ENCODE measurements around the gene CASTOR1. TPM values are rescaled to one million over a fixed set of nuclear protein-coding genes. Genes with fewer than 3 reads are reported as not detected.
A peak's percentile ranks its signal among the peaks of the same experiment; 100 is the strongest.

Gene CASTOR1
- total RNA-seq, 2 experiments from 2014 or later, result 24.2 to 27.5 TPM

GRCh38 chr22:30262112-30262511 is 27.2 kb downstream of the CASTOR1 start:
- ATAC-seq (ENCODE audit: low read depth), result no peak
- peak overlapping the region; percentile 97 for H3K27ac Mint-ChIP-seq
- peak overlapping the region; percentile 88 for H3K4me3 Mint-ChIP-seq
- POLR2A ChIA-PET, result interaction anchor here (1.4 to 7.5 kb wide), 6 partner anchors 8 to 93 kb away, joined by 3 to 91 read pairs (median 8); partner anchors contain the start of gene LIF
- peaks cover 49% of the 10 kb centered on the region for H3K4me1 Mint-ChIP-seq
- no peaks in the 10 kb centered on the region for H3K27me3 Mint-ChIP-seq
- no peak for DNase-seq
- H3K36me3 Mint-ChIP-seq, result peaks cover 43% of the 10 kb centered on the region
- no peaks in the 10 kb centered on the region for H3K9me3 Mint-ChIP-seq

GRCh38 chr22:30261134-30261533 is 28.2 kb downstream of the CASTOR1 start:
- Mint-ChIP-seq H3K9me3 (no peaks in the 10 kb centered on the region), H3K27me3 (no peaks in the 10 kb centered on the region), H3K4me3 (peak overlapping the region; percentile 88), H3K4me1 (peaks cover 56% of the 10 kb centered on the region), H3K27ac (peak overlapping the region; percentile 97), H3K36me3 (peaks cover 39% of the 10 kb centered on the region)
- POLR2A ChIA-PET, result interaction anchor here (1.0 to 7.5 kb wide), 12 partner anchors 9 to 96 kb away, joined by 3 to 91 read pairs (median 6); partner anchors contain the start of genes CCDC157, LIF and SF3A1
- ATAC-seq (ENCODE audit: low read depth) (no peak), DNase-seq (no peak)

GRCh38 chr22:30260682-30261081 is 28.6 kb downstream of the CASTOR1 start:
- DNase-seq (no peak), ATAC-seq (ENCODE audit: low read depth) (no peak)
- H3K27ac Mint-ChIP-seq, result peak overlapping the region; percentile 97
- no peaks in the 10 kb centered on the region for H3K27me3 Mint-ChIP-seq
- peaks cover 57% of the 10 kb centered on the region for H3K4me1 Mint-ChIP-seq
- H3K36me3 Mint-ChIP-seq, result peaks cover 35% of the 10 kb centered on the region
- H3K9me3 Mint-ChIP-seq, result no peaks in the 10 kb centered on the region
- H3K4me3 Mint-ChIP-seq, result peak overlapping the region; percentile 45
- POLR2A ChIA-PET, result interaction anchor here (1.0 to 7.5 kb wide), 11 partner anchors 10 to 96 kb away, joined by 3 to 91 read pairs (median 6); partner anchors contain the start of genes CCDC157, LIF and SF3A1

GRCh38 chr22:30260276-30260675 is 29.0 kb downstream of the CASTOR1 start:
- H3K36me3 Mint-ChIP-seq, result peaks cover 31% of the 10 kb centered on the region
- peak; percentile 10 for ATAC-seq (ENCODE audit: low read depth)
- no peaks in the 10 kb centered on the region for H3K9me3 Mint-ChIP-seq
- POLR2A ChIA-PET, result interaction anchor here (0.8 to 7.5 kb wide), 7 partner anchors 10 to 25 kb away, joined by 3 to 91 read pairs (median 11); partner anchors contain the start of gene LIF
- peaks cover 59% of the 10 kb centered on the region for H3K4me1 Mint-ChIP-seq
- DNase-seq, result no peak
- peak overlapping the region; percentile 64 for H3K27ac Mint-ChIP-seq
- peak overlapping the region; percentile 45 for H3K4me3 Mint-ChIP-seq
- no peaks in the 10 kb centered on the region for H3K27me3 Mint-ChIP-seq

GRCh38 chr22:30254314-30254713 is 35.0 kb downstream of the CASTOR1 start:
- H3K9me3 Mint-ChIP-seq, result no peaks in the 10 kb centered on the region
- peaks cover 46% of the 10 kb centered on the region for H3K4me1 Mint-ChIP-seq
- H3K27me3 Mint-ChIP-seq, result no peaks in the 10 kb centered on the region
- POLR2A ChIA-PET, result interaction anchor here (0.8 to 2.9 kb wide), 5 partner anchors 8 to 85 kb away, joined by 3 to 11 read pairs (median 7); partner anchors contain the start of genes LIF and OSM
- H3K36me3 Mint-ChIP-seq, result no peaks in the 10 kb centered on the region
- no peak overlapping the region for H3K4me3 Mint-ChIP-seq
- no peak for ATAC-seq (ENCODE audit: low read depth)
- peak overlapping the region; percentile 79 for H3K27ac Mint-ChIP-seq
- no peak for DNase-seq

- Mint-ChIP-seq H3K27ac (peak overlapping the region; percentile 93), H3K4me3 (peak overlapping the region; percentile 75), H3K4me1 (peaks cover 46% of the 10 kb centered on the region), H3K36me3 (no peaks in the 10 kb centered on the region), H3K9me3 (no peaks in the 10 kb centered on the region), H3K27me3 (no peaks in the 10 kb centered on the region)
- POLR2A ChIA-PET, result interaction anchor here (0.7 to 2.9 kb wide), 8 partner anchors 10 to 77 kb away, joined by 3 to 11 read pairs (median 4); no protein-coding TSS in a partner anchor
- no peak for ATAC-seq (ENCODE audit: low read depth)
- no peak for DNase-seq
These were observed 36.0 kb downstream of the CASTOR1 start for GRCh38 chr22:30253205-30253852.

GRCh38 chr22:30252411-30253204 is 36.7 kb downstream of the CASTOR1 start:
- peak; percentile 40 for ATAC-seq (ENCODE audit: low read depth)
- peak; percentile 54 for DNase-seq
- peaks cover 48% of the 10 kb centered on the region for H3K4me1 Mint-ChIP-seq
- no peaks in the 10 kb centered on the region for H3K27me3 Mint-ChIP-seq
- H3K27ac Mint-ChIP-seq, result peak overlapping the region; percentile 93
- peak overlapping the region; percentile 75 for H3K4me3 Mint-ChIP-seq
- H3K36me3 Mint-ChIP-seq, result no peaks in the 10 kb centered on the region
- no peaks in the 10 kb centered on the region for H3K9me3 Mint-ChIP-seq
- POLR2A ChIA-PET, result interaction anchor here (0.7 to 2.9 kb wide), 8 partner anchors 10 to 77 kb away, joined by 3 to 11 read pairs (median 4); no protein-coding TSS in a partner anchor

GRCh38 chr22:30251711-30252110 is 37.6 kb downstream of the CASTOR1 start:
- Mint-ChIP-seq H3K36me3 (no peaks in the 10 kb centered on the region), H3K27me3 (no peaks in the 10 kb centered on the region), H3K4me1 (peaks cover 50% of the 10 kb centered on the region), H3K27ac (peak overlapping the region; percentile 93), H3K4me3 (no peak overlapping the region), H3K9me3 (no peaks in the 10 kb centered on the region)
- POLR2A ChIA-PET, result interaction anchor here (0.9 to 2.8 kb wide), 5 partner anchors 9 to 74 kb away, joined by 3 to 11 read pairs (median 7); no protein-coding TSS in a partner anchor
- no peak for ATAC-seq (ENCODE audit: low read depth)
- no peak for DNase-seq

GRCh38 chr22:30250661-30251267 is 38.5 kb downstream of the CASTOR1 start:
- Mint-ChIP-seq H3K27me3 (no peaks in the 10 kb centered on the region), H3K4me1 (peaks cover 45% of the 10 kb centered on the region), H3K27ac (peak overlapping the region; percentile 93), H3K4me3 (no peak overlapping the region), H3K36me3 (peaks cover 5% of the 10 kb centered on the region), H3K9me3 (no peaks in the 10 kb centered on the region)
- no peak for ATAC-seq (ENCODE audit: low read depth)
- POLR2A ChIA-PET, result interaction anchor here (0.9 to 2.8 kb wide), 7 partner anchors 10 to 73 kb away, joined by 3 to 11 read pairs (median 7); no protein-coding TSS in a partner anchor
- no peak for DNase-seq

GRCh38 chr22:30250039-30250565 is 39.2 kb downstream of the CASTOR1 start:
- no peak overlapping the region for H3K4me3 Mint-ChIP-seq
- H3K36me3 Mint-ChIP-seq, result peaks cover 11% of the 10 kb centered on the region
- H3K27ac Mint-ChIP-seq, result peak overlapping the region; percentile 64
- no peaks in the 10 kb centered on the region for H3K9me3 Mint-ChIP-seq
- no peaks in the 10 kb centered on the region for H3K27me3 Mint-ChIP-seq
- H3K4me1 Mint-ChIP-seq, result peaks cover 44% of the 10 kb centered on the region
- DNase-seq, result no peak
- POLR2A ChIA-PET, result interaction anchor here (0.6 to 2.8 kb wide), 7 partner anchors 10 to 72 kb away, joined by 4 to 11 read pairs (median 7); no protein-coding TSS in a partner anchor
- no peak for ATAC-seq (ENCODE audit: low read depth)

GRCh38 chr22:30249049-30250038 is 40.0 kb downstream of the CASTOR1 start:
- peaks cover 47% of the 10 kb centered on the region for H3K4me1 Mint-ChIP-seq
- POLR2A ChIA-PET, result interaction anchor here (0.6 to 2.8 kb wide), 6 partner anchors 9 to 71 kb away, joined by 5 to 11 read pairs (median 8); no protein-coding TSS in a partner anchor
- peaks cover 19% of the 10 kb centered on the region for H3K36me3 Mint-ChIP-seq
- no peaks in the 10 kb centered on the region for H3K9me3 Mint-ChIP-seq
- ATAC-seq (ENCODE audit: low read depth) (no peak), DNase-seq (no peak)
- no peaks in the 10 kb centered on the region for H3K27me3 Mint-ChIP-seq
- peak overlapping the region; percentile 64 for H3K27ac Mint-ChIP-seq
- H3K4me3 Mint-ChIP-seq, result no peak overlapping the region

Data from activated naive CD8-positive, alpha-beta T cell treated with anti-CD3 and anti-CD28 coated beads, Interleukin-2, amount 10 ng/mL, durations not matched to agents 7 days and 5 days (primary cell).